Vagina (tissue), 2 donors: ENCODE data around the gene MLXIPL.

Source experiments
- POLR2A ChIP-seq, 2 donors: fragments of 450-650 bp; IDR thresholded peaks; one replicate each; pipeline ENCODE4 v1.6.1; 2017; ENCODE audit warnings: antibody characterized with exemption in 2 of 2, mild to moderate bottlenecking in 2 of 2, moderate library complexity in 2 of 2
- TF ChIP-seq, protein P1 (sequence below), 3 experiments: fragments of 450-650 bp in 2 of 3; fragments of 200-600 bp in 1 of 3; sonication (generic) in 1 of 3; IDR thresholded peaks; one replicate each; pipeline ENCODE4 v1.5.1; 2017 to 2019; ENCODE audit warnings: antibody characterized with exemption in 3 of 3, mild to moderate bottlenecking in 2 of 3, moderate library complexity in 2 of 3

DNA sequence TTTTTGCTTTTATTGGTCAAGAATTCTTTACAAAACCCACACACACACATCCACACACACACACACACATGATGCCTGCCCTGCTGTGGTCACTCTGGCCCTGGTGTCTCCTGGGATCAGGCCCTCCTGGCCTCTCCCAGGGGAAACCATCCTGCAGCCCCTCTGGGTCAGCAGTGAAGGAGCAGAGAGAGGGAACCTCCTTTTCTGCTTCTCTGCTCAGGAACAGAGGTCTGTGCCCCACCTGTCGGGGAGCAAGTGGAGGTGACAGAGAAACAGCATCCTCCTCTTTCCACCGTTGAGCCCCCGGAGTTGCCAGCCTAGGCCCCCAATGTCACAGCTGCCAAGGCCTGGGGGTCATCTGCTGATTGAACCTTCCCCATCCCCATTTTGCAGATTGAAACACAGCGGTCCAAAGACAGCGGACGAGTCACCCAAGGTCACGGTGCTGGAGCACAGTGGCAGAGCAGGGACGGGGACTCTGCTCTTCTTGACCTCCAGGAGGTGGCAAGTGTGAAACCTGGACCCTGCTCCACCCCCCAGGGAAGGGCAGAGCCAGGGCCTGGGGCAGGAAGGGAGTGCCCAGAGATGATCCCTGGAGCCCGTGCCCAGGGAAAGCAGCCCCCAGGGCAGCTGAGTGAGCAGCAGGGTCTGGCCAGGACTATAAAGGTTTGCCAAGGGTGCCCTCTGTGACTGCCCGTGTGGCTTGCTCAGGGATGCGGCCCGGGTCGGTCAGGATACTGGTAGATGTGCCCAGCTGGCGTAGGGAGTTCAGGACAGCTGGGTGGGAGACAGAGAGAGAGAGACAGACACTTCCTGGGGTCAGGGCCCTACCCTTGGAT is 30.9 kb downstream of the MLXIPL start:
- no peak for TF ChIP-seq POLR2A (IDR thresholded peaks at IDR 0.05)
- TF ChIP-seq, protein P1, sequence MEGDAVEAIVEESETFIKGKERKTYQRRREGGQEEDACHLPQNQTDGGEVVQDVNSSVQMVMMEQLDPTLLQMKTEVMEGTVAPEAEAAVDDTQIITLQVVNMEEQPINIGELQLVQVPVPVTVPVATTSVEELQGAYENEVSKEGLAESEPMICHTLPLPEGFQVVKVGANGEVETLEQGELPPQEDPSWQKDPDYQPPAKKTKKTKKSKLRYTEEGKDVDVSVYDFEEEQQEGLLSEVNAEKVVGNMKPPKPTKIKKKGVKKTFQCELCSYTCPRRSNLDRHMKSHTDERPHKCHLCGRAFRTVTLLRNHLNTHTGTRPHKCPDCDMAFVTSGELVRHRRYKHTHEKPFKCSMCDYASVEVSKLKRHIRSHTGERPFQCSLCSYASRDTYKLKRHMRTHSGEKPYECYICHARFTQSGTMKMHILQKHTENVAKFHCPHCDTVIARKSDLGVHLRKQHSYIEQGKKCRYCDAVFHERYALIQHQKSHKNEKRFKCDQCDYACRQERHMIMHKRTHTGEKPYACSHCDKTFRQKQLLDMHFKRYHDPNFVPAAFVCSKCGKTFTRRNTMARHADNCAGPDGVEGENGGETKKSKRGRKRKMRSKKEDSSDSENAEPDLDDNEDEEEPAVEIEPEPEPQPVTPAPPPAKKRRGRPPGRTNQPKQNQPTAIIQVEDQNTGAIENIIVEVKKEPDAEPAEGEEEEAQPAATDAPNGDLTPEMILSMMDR (IDR thresholded peaks at IDR 0.05): no peak
